GM18499 (cell line): ENCODE measurements around the gene ZNF260.
A peak's percentile ranks its signal among the peaks of the same experiment; 100 is the strongest.
"Not testable (repeated sequence)": the region's sequence is repeated elsewhere in the genome, so short reads cannot be mapped to it uniquely, and the experiment has no call there.

Source experiments
- ATAC-seq: cut with Tn5 transposase; IDR thresholded peaks from one replicate; pipeline ENCODE4 v1.9.1; 2021; ENCODE audit warnings: moderate number of reproducible peaks; ENCODE audit not compliant: insufficient read depth, unreplicated experiment

The ZNF260 gene

DNA sequence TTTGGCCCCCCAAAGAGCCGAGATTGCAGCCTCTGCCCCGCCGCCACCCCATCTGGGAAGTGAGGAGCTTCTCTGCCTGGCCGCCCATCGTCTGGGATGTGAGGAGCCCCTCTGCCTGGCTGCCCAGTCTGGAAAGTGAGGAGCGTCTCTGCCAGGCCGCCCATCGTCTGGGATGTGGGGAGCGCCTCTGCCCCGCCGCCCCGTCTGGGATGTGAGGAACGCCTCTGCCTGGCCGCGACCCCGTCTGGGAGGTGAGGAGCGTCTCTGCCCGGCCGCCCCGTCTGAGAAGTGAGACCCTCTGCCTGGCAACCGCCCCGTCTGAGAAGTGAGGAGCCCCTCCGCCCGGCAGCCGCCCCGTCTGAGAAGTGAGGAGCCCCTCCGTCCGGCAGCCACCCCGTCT is 37.2 kb downstream of the ZNF260 start:
- not testable (repeated sequence) for ATAC-seq

DNA sequence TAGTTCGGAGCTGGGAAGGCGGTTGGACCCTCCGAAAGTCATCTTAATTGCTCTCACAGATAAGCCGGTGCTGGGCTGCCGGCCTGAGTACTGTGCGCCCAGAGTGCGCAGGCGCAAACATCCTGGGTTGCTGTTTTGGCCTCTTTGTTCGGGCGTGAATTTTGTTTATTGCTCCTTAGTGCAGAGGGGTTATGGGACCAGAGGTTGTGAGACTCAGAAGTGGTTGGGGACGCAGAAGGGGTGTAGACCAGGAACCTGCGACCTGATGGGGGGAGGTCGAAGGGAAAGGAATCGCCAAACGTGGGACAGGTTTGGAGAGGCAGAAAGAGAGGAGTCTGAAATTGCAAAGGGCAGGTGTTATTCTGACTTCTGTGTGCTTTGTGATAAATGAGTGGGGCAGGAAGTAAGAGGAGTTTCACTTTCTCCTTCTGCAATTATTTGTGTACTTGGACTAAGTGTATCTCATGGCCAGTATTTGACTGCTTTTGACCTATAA is 38.1 kb downstream of the ZNF260 start:
- peak; percentile 33 for ATAC-seq

DNA sequence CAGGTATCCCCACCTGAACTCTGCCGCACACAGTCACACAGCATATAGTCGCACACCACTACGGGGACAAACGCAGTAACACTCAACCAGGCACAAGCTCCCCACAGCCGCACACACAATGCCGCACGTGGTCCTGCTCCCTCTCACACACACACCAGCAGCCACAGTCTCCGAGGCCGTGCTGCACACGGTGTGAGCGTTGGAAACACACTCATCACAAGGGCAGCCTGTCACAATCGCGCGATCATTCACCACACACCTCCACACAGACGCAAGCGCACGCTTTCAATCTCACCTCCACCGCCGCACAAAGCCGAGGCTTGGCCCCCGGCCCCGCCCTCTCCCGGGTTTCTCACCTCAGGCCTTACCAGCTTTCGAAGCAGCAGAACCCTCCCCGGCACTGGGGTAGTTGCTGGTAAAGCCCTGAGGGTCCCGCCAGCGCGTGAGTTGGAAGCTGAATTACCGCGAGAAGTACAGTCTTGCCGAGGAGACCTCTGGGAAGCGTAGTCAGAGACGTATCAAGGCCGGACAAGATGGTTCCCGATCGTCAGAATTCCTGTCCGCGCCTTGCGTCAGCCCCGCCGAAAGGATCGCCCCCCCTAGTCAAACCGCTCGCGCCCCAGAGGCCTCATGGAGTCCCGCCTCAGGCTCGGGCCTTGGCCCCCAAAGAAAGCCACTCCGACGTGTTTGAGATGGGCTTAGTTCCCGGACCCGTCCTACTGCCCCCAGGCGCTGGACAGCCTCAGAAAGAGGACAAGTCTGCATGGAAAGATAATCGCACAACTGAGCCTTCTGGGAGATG is 38.8 kb downstream of the ZNF260 start, which contains the start of gene ZNF566:
ZNF566 (minus strand) TSS at position 444 of the 802 bp plus-strand sequence. CDS start 13,004 bp downstream, outside the sequence.
- ATAC-seq = peak; percentile 81

DNA sequence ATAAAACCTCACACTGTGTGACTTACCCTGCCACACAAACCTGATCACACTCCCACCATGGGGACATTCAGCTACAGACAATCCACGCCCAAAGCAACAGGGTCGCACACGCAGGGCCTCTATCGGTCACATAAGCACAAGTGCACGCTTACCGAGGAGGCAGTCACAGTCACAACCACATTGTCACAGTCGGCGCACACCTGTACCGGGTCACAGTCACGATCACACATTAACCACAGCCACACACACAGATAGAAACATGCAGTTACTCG is 39.3 kb downstream of the ZNF260 start:
- ATAC-seq = no peak

DNA sequence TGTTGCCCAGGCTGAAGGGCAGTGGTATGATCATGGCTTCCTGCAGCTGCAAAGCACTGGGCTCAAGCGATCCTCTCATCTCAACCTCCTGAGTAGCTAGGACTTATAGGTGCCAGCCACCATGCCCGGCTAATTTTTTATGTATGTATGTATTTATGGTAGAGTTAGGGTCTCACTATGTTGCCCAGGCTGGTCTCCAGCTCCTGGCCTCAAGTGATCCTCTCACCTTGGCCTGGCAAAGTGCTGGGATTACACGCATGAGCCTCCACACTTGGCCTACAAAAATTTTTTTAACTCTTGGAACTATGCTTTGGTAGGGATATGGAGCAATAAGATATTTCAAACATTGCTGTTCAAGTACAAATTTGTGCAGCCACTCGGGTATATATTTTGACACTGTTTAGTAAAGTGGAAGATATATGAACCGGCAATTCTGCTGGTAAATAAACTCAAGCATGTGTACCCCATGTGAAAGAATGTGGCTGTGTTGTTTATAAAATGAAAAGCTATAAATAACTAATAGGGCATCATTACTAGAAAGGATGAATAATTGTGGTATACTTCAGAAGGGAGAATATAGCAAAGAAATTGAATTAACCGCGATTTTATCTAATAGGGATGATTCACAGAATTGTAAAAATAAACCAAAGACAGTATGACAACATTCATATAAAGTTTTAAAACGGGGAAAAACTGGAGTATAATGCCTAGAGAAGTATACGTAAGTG is 39.8 kb downstream of the ZNF260 start:
- no peak for ATAC-seq

DNA sequence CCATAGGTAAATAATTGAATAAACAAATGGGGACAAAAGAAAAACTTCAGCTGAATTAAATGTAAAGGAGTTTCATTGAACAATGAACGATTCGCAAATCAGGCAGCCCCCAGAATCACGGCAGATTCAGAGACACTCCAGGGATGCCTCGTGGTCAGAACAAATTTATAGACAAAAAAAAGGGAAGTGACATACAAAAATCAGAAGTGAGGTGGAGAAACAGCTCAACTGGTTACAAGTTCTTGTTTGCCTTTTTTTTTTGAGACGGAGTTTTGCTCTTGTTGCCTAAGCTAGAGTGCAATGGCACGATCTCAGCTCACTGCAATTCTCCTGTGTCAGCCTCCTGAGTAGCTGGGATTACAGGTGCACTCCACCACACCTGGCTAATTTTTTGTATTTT is 44.4 kb downstream of the ZNF260 start:
- no peak for ATAC-seq

DNA sequence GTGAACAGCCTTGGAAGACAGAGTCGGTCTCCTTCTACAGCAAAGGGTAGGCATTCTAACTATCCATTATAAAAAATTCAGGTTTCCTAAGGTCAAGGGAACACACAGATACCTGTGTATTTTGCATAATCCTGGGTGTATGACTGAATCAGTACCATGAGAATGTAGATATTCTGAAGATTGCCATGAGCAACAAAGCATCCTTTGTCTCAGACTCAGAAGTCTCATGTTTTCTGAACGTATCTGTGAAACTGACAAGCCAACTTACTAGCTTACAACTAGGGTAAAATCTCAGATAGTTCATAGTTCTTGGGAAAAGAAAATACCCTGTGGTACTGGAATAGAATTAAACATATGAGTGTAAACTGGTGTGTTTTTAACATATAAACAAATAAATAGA is 45.2 kb downstream of the ZNF260 start:
- no peak for ATAC-seq
